ENCODE measurements around the gene MGAT5B. TPM values are rescaled to one million over a fixed set of nuclear protein-coding genes. Genes with fewer than 3 reads are reported as not detected.

The MGAT5B gene
- total RNA-seq, 1 experiment from 2014 or later, result 1.0 TPM

GRCh38 chr17:76923491-76923890 lies 55.3 kb downstream of the MGAT5B start:
- Mint-ChIP-seq H3K27ac (ENCODE audit: unreplicated experiment) (no peak overlapping the region), H3K9me3 (ENCODE audit: low read depth, unreplicated experiment) (no peaks in the 10 kb centered on the region), H3K4me1 (ENCODE audit: low read depth, unreplicated experiment) (no peaks in the 10 kb centered on the region), H3K4me3 (ENCODE audit: low read depth, unreplicated experiment) (no peak overlapping the region), H3K36me3 (ENCODE audit: insufficient read depth, unreplicated experiment) (no peaks in the 10 kb centered on the region), H3K27me3 (ENCODE audit: unreplicated experiment) (peaks cover 83% of the 10 kb centered on the region)
- CTCF ChIA-PET, result interaction anchor here (0.6 kb wide), 1 partner anchor 146 kb away, joined by 6 read pairs; no protein-coding TSS in a partner anchor
- BruUV-seq (replicated peaks), result no TSS peak
- no peak for TF ChIP-seq CTCF (IDR thresholded peaks at IDR 0.05; ENCODE audit: unreplicated experiment)
- DNase-seq, result no peak
- intact Hi-C loops (cut with micrococcal nuclease; ENCODE audit: unreplicated experiment), result no loop called here

DNA sequence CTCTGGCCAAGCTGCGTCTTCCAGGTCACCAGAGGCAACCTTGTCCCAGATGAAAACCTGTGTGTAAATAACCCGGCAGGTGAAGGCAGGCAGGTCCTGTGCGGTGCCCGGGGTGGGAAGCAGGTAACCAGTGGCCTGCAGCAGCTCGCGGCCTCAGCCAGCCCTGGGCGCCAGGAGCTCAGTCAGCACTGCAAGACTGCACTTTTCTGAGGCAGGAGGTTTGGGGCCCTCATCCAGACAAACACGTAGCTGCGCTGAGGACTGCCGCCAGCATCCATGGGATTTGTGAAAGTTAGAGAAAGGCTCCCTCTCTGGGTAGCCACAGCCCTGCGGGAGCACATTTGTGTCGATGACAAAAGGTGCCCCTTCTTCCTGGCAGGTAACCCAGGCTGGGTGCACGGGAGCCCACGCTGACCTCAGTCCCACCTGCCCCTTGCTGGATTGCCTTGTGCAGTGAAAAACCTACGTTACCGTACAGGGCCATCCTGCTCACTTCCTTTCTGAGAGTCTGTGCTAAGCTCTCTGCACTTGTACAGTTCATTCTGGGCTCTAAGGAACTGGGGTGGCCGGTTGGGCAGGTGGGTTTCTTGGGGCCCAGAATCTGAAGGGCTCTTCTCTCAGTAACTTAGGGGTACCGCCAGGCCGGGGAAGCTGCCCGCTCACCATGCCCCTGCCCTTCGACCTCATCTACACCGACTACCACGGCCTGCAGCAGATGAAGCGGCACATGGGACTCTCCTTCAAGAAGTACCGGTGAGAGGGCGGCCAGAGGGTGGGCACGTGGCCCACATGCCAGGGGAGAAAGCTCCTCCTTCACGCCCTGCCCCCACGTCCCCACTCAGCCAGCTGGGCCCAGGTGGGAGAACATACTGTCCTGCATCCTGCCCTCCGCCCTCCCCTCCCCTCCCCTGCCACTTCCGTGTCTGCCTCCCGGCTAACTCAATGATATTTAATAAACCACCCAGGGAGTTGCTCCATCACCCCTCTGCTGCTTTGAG lies 56.4 kb downstream of the MGAT5B start:
- Mint-ChIP-seq H3K27ac (ENCODE audit: unreplicated experiment) (no peak overlapping the region), H3K36me3 (ENCODE audit: insufficient read depth, unreplicated experiment) (no peaks in the 10 kb centered on the region), H3K27me3 (ENCODE audit: unreplicated experiment) (peaks cover 83% of the 10 kb centered on the region), H3K9me3 (ENCODE audit: low read depth, unreplicated experiment) (no peaks in the 10 kb centered on the region), H3K4me3 (ENCODE audit: low read depth, unreplicated experiment) (no peak overlapping the region), H3K4me1 (ENCODE audit: low read depth, unreplicated experiment) (no peaks in the 10 kb centered on the region)
- BruUV-seq (replicated peaks), result no TSS peak
- DNase-seq, result no peak
- intact Hi-C loops (cut with micrococcal nuclease; ENCODE audit: unreplicated experiment), result no loop called here
- CTCF ChIA-PET, result no interaction called here
- no peak for TF ChIP-seq CTCF (IDR thresholded peaks at IDR 0.05; ENCODE audit: unreplicated experiment)

- no peak for DNase-seq
- Mint-ChIP-seq H3K4me3 (ENCODE audit: low read depth, unreplicated experiment) (no peak overlapping the region), H3K27ac (ENCODE audit: unreplicated experiment) (no peak overlapping the region), H3K9me3 (ENCODE audit: low read depth, unreplicated experiment) (no peaks in the 10 kb centered on the region), H3K36me3 (ENCODE audit: insufficient read depth, unreplicated experiment) (no peaks in the 10 kb centered on the region), H3K4me1 (ENCODE audit: low read depth, unreplicated experiment) (no peaks in the 10 kb centered on the region), H3K27me3 (ENCODE audit: unreplicated experiment) (peaks cover 83% of the 10 kb centered on the region)
- CTCF ChIA-PET, result no interaction called here
- no TSS peak for BruUV-seq (replicated peaks)
- no peak for TF ChIP-seq CTCF (IDR thresholded peaks at IDR 0.05; ENCODE audit: unreplicated experiment)
- intact Hi-C loops (cut with micrococcal nuclease; ENCODE audit: unreplicated experiment), result no loop called here
Measured at GRCh38 chr17:76925441-76925891, 57.3 kb downstream of the MGAT5B start.

- intact Hi-C loops (cut with micrococcal nuclease; ENCODE audit: unreplicated experiment), result no loop called here
- no peak for DNase-seq
- peaks cover 83% of the 10 kb centered on the region for H3K27me3 Mint-ChIP-seq (ENCODE audit: unreplicated experiment)
- no peak for TF ChIP-seq CTCF (IDR thresholded peaks at IDR 0.05; ENCODE audit: unreplicated experiment)
- no TSS peak for BruUV-seq (replicated peaks)
- H3K9me3 Mint-ChIP-seq (ENCODE audit: low read depth, unreplicated experiment), result no peaks in the 10 kb centered on the region
- CTCF ChIA-PET, result no interaction called here
- H3K27ac Mint-ChIP-seq (ENCODE audit: unreplicated experiment), result no peak overlapping the region
- H3K36me3 Mint-ChIP-seq (ENCODE audit: insufficient read depth, unreplicated experiment), result no peaks in the 10 kb centered on the region
- no peak overlapping the region for H3K4me3 Mint-ChIP-seq (ENCODE audit: low read depth, unreplicated experiment)
- H3K4me1 Mint-ChIP-seq (ENCODE audit: low read depth, unreplicated experiment), result no peaks in the 10 kb centered on the region
Measured at GRCh38 chr17:76926237-76926866, 58.1 kb downstream of the MGAT5B start.

Measured in Calu3 (cell line).